Thyroid gland (tissue), 4 donors: Measurements from ENCODE around the gene NLRP1. TPM values are rescaled to one million over a fixed set of nuclear protein-coding genes. Genes with fewer than 3 reads are reported as not detected.

Experiments used
- DNase-seq, 2 donors: peaks; one replicate each; pipeline ENCODE4 v3.0.0-alpha.2; 2019
- H3K27ac ChIP-seq, 3 donors: fragments of 200-600 bp; sonication (generic); 1 replicate in 2 of 3; 2 replicates in 1 of 3; pipeline ENCODE4 v1.5.1; 2016 to 2019; ENCODE audit warnings: mild to moderate bottlenecking in 1 of 3, moderate library complexity in 1 of 3
- H3K27me3 ChIP-seq: fragments of 200-600 bp; sonication (generic); one replicate; pipeline ENCODE4 v1.5.1; 2019
- H3K36me3 ChIP-seq, 2 donors: fragments of 200-600 bp; sonication (generic); one replicate each; pipeline ENCODE4 v1.5.1; 2016 to 2019
- H3K4me1 ChIP-seq, 2 donors: fragments of 200-600 bp; sonication (generic); one replicate each; pipeline ENCODE4 v1.5.1; 2017 to 2019
- H3K4me3 ChIP-seq, 3 donors: fragments of 200-600 bp; sonication (generic); replicated peaks in 1 of 3; 1 replicate in 2 of 3; 2 replicates in 1 of 3; pipeline ENCODE4 v1.5.1; 2016; ENCODE audit warnings: mild to moderate bottlenecking in 1 of 3
- H3K9me3 ChIP-seq: fragments of 200-600 bp; sonication (generic); one replicate; pipeline ENCODE4 v1.5.1; 2017
- CTCF ChIP-seq, 6 experiments: fragments of 200-600 bp in 3 of 6; fragments of 450-650 bp in 3 of 6; sonication (generic) in 3 of 6; IDR thresholded peaks; one replicate each; pipeline ENCODE4 v1.5.1; 2016 to 2019; ENCODE audit warnings: antibody characterized with exemption in 6 of 6, mild to moderate bottlenecking in 2 of 6, inconsistent platforms in 1 of 6, moderate library complexity in 1 of 6
- POLR2A ChIP-seq, 2 donors: fragments of 450-650 bp; IDR thresholded peaks; one replicate each; pipeline ENCODE4 v1.6.1; 2017; ENCODE audit warnings: antibody characterized with exemption in 2 of 2, mild to moderate bottlenecking in 2 of 2, moderate library complexity in 1 of 2
- WGBS, 2 donors: methylation state at CpG; one replicate each; pipeline ENCODE4 v1.1.5; 2017; 5-methylcytosine and 5-hydroxymethylcytosine counted together
- intact Hi-C: fragments of 100-400 bp; cut with DNase I; formaldehyde crosslinking; loops from one replicate; pipeline ENCODE4 v1.15.1; 2023
- total RNA-seq, 4 donors: library from RNA; depleted of rRNA; stranded (reverse); fragments of >200 nt; gene quantifications; one replicate each; pipeline ENCODE4 v1.2.3, GENCODE V29; 2016

Gene NLRP1
- total RNA-seq, 4 donors from 2014 or later: 28.4 to 36.7 (median 31.8) TPM

GRCh38 chr17:5488752-5489151, 95.6 kb downstream of the NLRP1 start:
- Histone ChIP-seq H3K36me3 (peaks cover 5 to 14% of the 10 kb centered on the region in 2 donors), H3K27ac (no peak overlapping the region), H3K4me1 (peaks cover 17 to 25% of the 10 kb centered on the region in 2 donors), H3K4me3 (no peak overlapping the region), H3K27me3 (no peaks in the 10 kb centered on the region), H3K9me3 (no peaks in the 10 kb centered on the region)
- peak; percentile 15 to 18 for DNase-seq
- TF ChIP-seq CTCF (IDR thresholded peaks at IDR 0.05): no peak
- no peak for TF ChIP-seq POLR2A (IDR thresholded peaks at IDR 0.05)
- WGBS, 2 donors: 64 to 67% methylated on average over 8 of the region's 8 CpGs
- intact Hi-C loops: no loop called here

GRCh38 chr17:5486206-5487124, 97.8 kb downstream of the NLRP1 start, which contains the start of gene MIS12:
Gene MIS12 (plus strand): TSS chr17:5486566. CDS start chr17:5488863, 2,297 bp downstream.
- intact Hi-C loops: no loop called here
- DNase-seq: peak; percentile 99
- Histone ChIP-seq H3K36me3 (peaks cover 10 to 28% of the 10 kb centered on the region in 2 donors), H3K9me3 (no peaks in the 10 kb centered on the region), H3K4me1 (peaks cover 17 to 25% of the 10 kb centered on the region in 2 donors), H3K27ac (peak within 1 kb of the TSS; percentile 90 to 99 (median 98)), H3K4me3 (peak within 1 kb of the TSS; percentile 64 to 69 (median 64)), H3K27me3 (no peaks in the 10 kb centered on the region)
- TF ChIP-seq POLR2A (IDR thresholded peaks at IDR 0.05) (peak in 1 of 2 donors; percentile 81), CTCF (IDR thresholded peaks at IDR 0.05) (no peak)
- WGBS, 2 donors: 0 to 1% methylated on average over 26 to 55 of the region's 77 CpGs

GRCh38 chr17:5485270-5486205, 98.8 kb downstream of the NLRP1 start, which contains the start of gene DERL2:
Gene DERL2 (minus strand): TSS chr17:5486178. CDS start chr17:5486161, 17 bp downstream.
- H3K9me3 ChIP-seq: no peaks in the 10 kb centered on the region
- H3K4me3 ChIP-seq: peak within 1 kb of the TSS; percentile 64 to 69 (median 64)
- intact Hi-C loops: no loop called here
- H3K27me3 ChIP-seq: no peaks in the 10 kb centered on the region
- WGBS, 2 donors: 6 to 10% methylated on average over 17 to 27 of the region's 29 CpGs
- H3K27ac ChIP-seq: peak within 1 kb of the TSS; percentile 90 to 99 (median 98)
- no peak for DNase-seq
- TF ChIP-seq POLR2A (IDR thresholded peaks at IDR 0.05): no peak
- no peak for TF ChIP-seq CTCF (IDR thresholded peaks at IDR 0.05)
- peaks cover 16 to 38% of the 10 kb centered on the region in 2 donors for H3K36me3 ChIP-seq
- H3K4me1 ChIP-seq: peaks cover 17 to 25% of the 10 kb centered on the region in 2 donors

GRCh38 chr17:5481451-5481850, 102.9 kb downstream of the NLRP1 start:
- Histone ChIP-seq H3K36me3 (peaks cover 57 to 63% of the 10 kb centered on the region in 2 donors), H3K27ac (no peak overlapping the region), H3K4me1 (peaks cover 9 to 11% of the 10 kb centered on the region in 2 donors), H3K4me3 (no peak overlapping the region), H3K27me3 (no peaks in the 10 kb centered on the region), H3K9me3 (no peaks in the 10 kb centered on the region)
- no peak for DNase-seq
- intact Hi-C loops: no loop called here
- TF ChIP-seq CTCF (IDR thresholded peaks at IDR 0.05) (no peak), POLR2A (IDR thresholded peaks at IDR 0.05) (no peak)
- 95 to 96% methylated on average over 4 of the region's 4 CpGs for WGBS, 2 donors
